Glutamatergic neuron (in vitro differentiated cells): ENCODE measurements around the gene SNRPA1. TPM values are rescaled to one million over a fixed set of nuclear protein-coding genes. Genes with fewer than 3 reads are reported as not detected.

ENCODE experiments used
- DNase-seq: peaks from one replicate; pipeline ENCODE4 v3.0.0; 2022
- H3K27ac Mint-ChIP-seq: one replicate; pipeline ENCODE4 v1.8.0; 2020; ENCODE audit warnings: mild to moderate bottlenecking, mixed read lengths, inconsistent platforms; ENCODE audit not compliant: unreplicated experiment
- H3K27me3 Mint-ChIP-seq: one replicate; pipeline ENCODE4 v1.8.0; 2020; ENCODE audit warnings: mild to moderate bottlenecking, moderate library complexity, mixed read lengths, inconsistent platforms; ENCODE audit not compliant: unreplicated experiment
- H3K36me3 Mint-ChIP-seq: one replicate; pipeline ENCODE4 v1.8.0; 2020; ENCODE audit warnings: mild to moderate bottlenecking, mixed read lengths, inconsistent platforms; ENCODE audit not compliant: unreplicated experiment
- H3K4me1 Mint-ChIP-seq: one replicate; pipeline ENCODE4 v1.8.0; 2020; ENCODE audit warnings: mild to moderate bottlenecking, low read depth, mixed read lengths, inconsistent platforms; ENCODE audit not compliant: unreplicated experiment
- H3K4me3 Mint-ChIP-seq: one replicate; pipeline ENCODE4 v1.8.0; 2020; ENCODE audit warnings: mild to moderate bottlenecking, mixed read lengths, inconsistent platforms; ENCODE audit not compliant: unreplicated experiment
- H3K9me3 Mint-ChIP-seq: one replicate; pipeline ENCODE4 v1.8.0; 2020; ENCODE audit warnings: mild to moderate bottlenecking, moderate library complexity, mixed read lengths, inconsistent platforms; ENCODE audit not compliant: unreplicated experiment
- total RNA-seq: library from RNA; stranded (reverse); fragmentation: NEBNext Ultra II Directional; extraction: Animal tissue kit (Norgen Biotek cat#: 25700); gene quantifications from one replicate; pipeline ENCODE4 v1.2.1, GENCODE V29; 2021; ENCODE audit not compliant: unreplicated experiment
- TF ChIP-seq, protein P1 (sequence below): fragments of 200-600 bp; sonication (generic); IDR thresholded peaks from one replicate; pipeline ENCODE4 v1.5.0; 2021; ENCODE audit not compliant: partially characterized antibody, unreplicated experiment

The SNRPA1 gene
- total RNA-seq, 1 donor from 2014 or later, result 73.5 TPM

DNA sequence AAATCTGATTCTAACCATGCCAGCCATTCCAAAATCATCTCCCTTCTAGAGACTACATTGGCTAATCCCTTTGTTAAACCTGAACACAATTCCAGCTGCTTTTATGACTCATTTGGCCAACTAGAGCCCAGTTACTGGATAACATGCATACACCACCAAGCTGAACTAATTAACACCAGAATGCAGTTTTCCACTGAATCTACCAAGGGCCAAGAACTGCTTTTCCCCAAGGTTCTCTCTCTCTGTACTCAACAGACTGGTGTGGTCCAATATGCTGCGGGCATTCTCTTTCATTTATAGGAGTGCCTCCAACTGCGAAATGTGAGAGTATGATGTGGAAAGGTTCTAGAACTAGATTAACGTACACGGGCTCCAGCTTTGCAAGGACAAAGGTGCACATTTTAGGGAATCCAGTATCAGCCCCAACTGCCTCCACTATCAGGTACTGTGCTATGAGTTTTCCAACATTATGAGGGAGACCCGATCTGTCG is 44.7 kb downstream of the SNRPA1 start:
- Mint-ChIP-seq H3K4me1 (peaks cover 32% of the 10 kb centered on the region), H3K36me3 (no peaks in the 10 kb centered on the region), H3K27ac (peak overlapping the region; percentile 94), H3K4me3 (peak overlapping the region; percentile 94), H3K9me3 (peaks cover 5% of the 10 kb centered on the region), H3K27me3 (peaks cover 2% of the 10 kb centered on the region)
- TF ChIP-seq, protein P1, sequence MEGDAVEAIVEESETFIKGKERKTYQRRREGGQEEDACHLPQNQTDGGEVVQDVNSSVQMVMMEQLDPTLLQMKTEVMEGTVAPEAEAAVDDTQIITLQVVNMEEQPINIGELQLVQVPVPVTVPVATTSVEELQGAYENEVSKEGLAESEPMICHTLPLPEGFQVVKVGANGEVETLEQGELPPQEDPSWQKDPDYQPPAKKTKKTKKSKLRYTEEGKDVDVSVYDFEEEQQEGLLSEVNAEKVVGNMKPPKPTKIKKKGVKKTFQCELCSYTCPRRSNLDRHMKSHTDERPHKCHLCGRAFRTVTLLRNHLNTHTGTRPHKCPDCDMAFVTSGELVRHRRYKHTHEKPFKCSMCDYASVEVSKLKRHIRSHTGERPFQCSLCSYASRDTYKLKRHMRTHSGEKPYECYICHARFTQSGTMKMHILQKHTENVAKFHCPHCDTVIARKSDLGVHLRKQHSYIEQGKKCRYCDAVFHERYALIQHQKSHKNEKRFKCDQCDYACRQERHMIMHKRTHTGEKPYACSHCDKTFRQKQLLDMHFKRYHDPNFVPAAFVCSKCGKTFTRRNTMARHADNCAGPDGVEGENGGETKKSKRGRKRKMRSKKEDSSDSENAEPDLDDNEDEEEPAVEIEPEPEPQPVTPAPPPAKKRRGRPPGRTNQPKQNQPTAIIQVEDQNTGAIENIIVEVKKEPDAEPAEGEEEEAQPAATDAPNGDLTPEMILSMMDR, result no peak
- DNase-seq, result no peak

DNA sequence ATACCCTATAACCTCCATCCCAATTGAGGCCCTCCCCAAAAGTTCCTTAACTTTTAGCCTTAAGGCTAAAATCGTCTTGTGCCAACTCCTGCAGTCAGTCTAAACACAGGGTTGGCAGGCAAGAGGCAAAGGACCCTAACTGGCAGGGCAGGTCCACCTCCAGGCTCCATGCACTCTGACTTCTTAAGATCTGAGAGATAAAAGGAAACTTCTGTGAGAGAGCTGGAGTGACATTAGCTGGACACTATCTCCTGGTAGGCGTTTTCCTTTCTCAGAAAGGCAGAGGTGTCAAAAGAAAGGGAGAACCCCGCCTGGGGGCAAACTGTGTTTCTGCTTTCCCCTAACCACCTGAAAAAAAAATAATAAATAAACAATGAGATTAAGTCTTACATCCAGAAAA is 46.8 kb downstream of the SNRPA1 start:
- peaks cover 4% of the 10 kb centered on the region for H3K9me3 Mint-ChIP-seq
- no peaks in the 10 kb centered on the region for H3K36me3 Mint-ChIP-seq
- H3K27me3 Mint-ChIP-seq, result peaks cover 6% of the 10 kb centered on the region
- H3K4me3 Mint-ChIP-seq, result peak overlapping the region; percentile 25
- TF ChIP-seq, protein P1, result no peak
- peaks cover 35% of the 10 kb centered on the region for H3K4me1 Mint-ChIP-seq
- no peak overlapping the region for H3K27ac Mint-ChIP-seq
- DNase-seq, result no peak

GRCh38 chr15:101246824-101247745 is 48.0 kb downstream of the SNRPA1 start:
- Mint-ChIP-seq H3K4me3 (peak overlapping the region; percentile 41), H3K27me3 (peaks cover 3% of the 10 kb centered on the region), H3K36me3 (no peaks in the 10 kb centered on the region), H3K9me3 (peaks cover 3% of the 10 kb centered on the region), H3K27ac (peak overlapping the region; percentile 52), H3K4me1 (peaks cover 36% of the 10 kb centered on the region)
- TF ChIP-seq, protein P1, result no peak
- DNase-seq, result no peak

- peaks cover 3% of the 10 kb centered on the region for H3K9me3 Mint-ChIP-seq
- H3K36me3 Mint-ChIP-seq, result no peaks in the 10 kb centered on the region
- peaks cover 3% of the 10 kb centered on the region for H3K27me3 Mint-ChIP-seq
- no peak overlapping the region for H3K27ac Mint-ChIP-seq
- peak overlapping the region; percentile 23 for H3K4me3 Mint-ChIP-seq
- DNase-seq, result no peak
- TF ChIP-seq, protein P1, result no peak
- H3K4me1 Mint-ChIP-seq, result peaks cover 36% of the 10 kb centered on the region
Observed at GRCh38 chr15:101246391-101246790, 48.7 kb downstream of the SNRPA1 start.
